GM12892 (cell line): ENCODE data around the gene AIDA.

Experiments
- POLR2A ChIP-seq: IDR thresholded peaks from 2 replicates; pipeline ENCODE4 v1.6.1; 2011; ENCODE audit warnings: low read depth, low read length, control low read depth
- POLR2AphosphoS5 ChIP-seq: IDR thresholded peaks from 2 replicates; pipeline ENCODE4 v1.6.1; 2011; ENCODE audit warnings: low read depth, low read length, control low read depth
- TAF1 ChIP-seq: IDR thresholded peaks from 2 replicates; pipeline ENCODE4 v1.6.1; 2011; ENCODE audit warnings: low read depth, mild to moderate bottlenecking, control low read depth, low read length, borderline replicate concordance

GRCh38 chr1:222691016-222691415 is 21.3 kb downstream of the AIDA start:
- no peak for TF ChIP-seq POLR2A
- TF ChIP-seq POLR2AphosphoS5: no peak
- TF ChIP-seq TAF1: no peak
